CD4-positive, alpha-beta T cell treated with Interleukin-1 beta for 1 hour (primary cell): ENCODE results near the gene TLR4.

ENCODE experiments used
- DNase-seq, 2 donors: peaks; one replicate each; pipeline ENCODE4 v3.0.0-alpha.2; 2020 to 2022

The TLR4 gene

GRCh38 chr9:117704024-117704575 is at the start of gene TLR4:
Gene TLR4, plus strand, starts transcription at chr9:117704403. Its CDS starts 70 bp downstream, at chr9:117704473.
- DNase-seq = peak; percentile 12 to 72

GRCh38 chr9:117656002-117656401 is 48.2 kb upstream of the TLR4 start:
- DNase-seq = no peak

GRCh38 chr9:117662651-117663050 is 41.6 kb upstream of the TLR4 start:
- DNase-seq = no peak

GRCh38 chr9:117664419-117664818 is 39.8 kb upstream of the TLR4 start:
- DNase-seq = no peak

GRCh38 chr9:117665601-117666385 is 38.4 kb upstream of the TLR4 start:
- DNase-seq = no peak

GRCh38 chr9:117671468-117671867 is 32.7 kb upstream of the TLR4 start:
- no peak for DNase-seq

- DNase-seq = no peak
Measured at GRCh38 chr9:117672369-117672768, 31.8 kb upstream of the TLR4 start.

GRCh38 chr9:117677572-117677971 is 26.6 kb upstream of the TLR4 start:
- DNase-seq = no peak

- DNase-seq = no peak
Measured at GRCh38 chr9:117678871-117679270, 25.3 kb upstream of the TLR4 start.

GRCh38 chr9:117679416-117679815 is 24.8 kb upstream of the TLR4 start:
- DNase-seq = no peak

GRCh38 chr9:117681888-117682287 is 22.3 kb upstream of the TLR4 start:
- no peak for DNase-seq

GRCh38 chr9:117682955-117683710 is 21.1 kb upstream of the TLR4 start:
- DNase-seq = no peak

GRCh38 chr9:117687532-117687931 is 16.7 kb upstream of the TLR4 start:
- no peak for DNase-seq

GRCh38 chr9:117691367-117691766 is 12.8 kb upstream of the TLR4 start:
- no peak for DNase-seq

- peak in 1 of 2 donors; percentile 59 for DNase-seq
Measured at GRCh38 chr9:117696154-117696553, 8.0 kb upstream of the TLR4 start.

- DNase-seq = no peak
Measured at GRCh38 chr9:117697046-117697445, 7.2 kb upstream of the TLR4 start.

GRCh38 chr9:117703537-117703936 is 666 bp upstream of the TLR4 start:
- no peak for DNase-seq

- DNase-seq = no peak
Measured at GRCh38 chr9:117704597-117704996, 394 bp downstream of the TLR4 start.

GRCh38 chr9:117705386-117705785 is 1.2 kb downstream of the TLR4 start:
- DNase-seq = no peak

GRCh38 chr9:117706421-117707116 is 2.4 kb downstream of the TLR4 start:
- DNase-seq = no peak

- DNase-seq = no peak
Measured at GRCh38 chr9:117707561-117707960, 3.4 kb downstream of the TLR4 start.

GRCh38 chr9:117709936-117710335 is 5.7 kb downstream of the TLR4 start:
- no peak for DNase-seq

- DNase-seq = no peak
Measured at GRCh38 chr9:117714282-117714681, 10.1 kb downstream of the TLR4 start.
